Activated CD4-positive, alpha-beta T cell treated with anti-CD3 and anti-CD28 coated beads for 24 hours (primary cell): Measurements from ENCODE around the gene DNAJA4.
"Not testable (repeated sequence)": the region's sequence is repeated elsewhere in the genome, so short reads cannot be mapped to it uniquely, and the experiment has no call there.

Experiments used
- DNase-seq, 2 donors: peaks; one replicate each; pipeline ENCODE4 v3.0.0-alpha.2; 2020; ENCODE audit warnings: low read depth in 2 of 2

Gene DNAJA4

DNA sequence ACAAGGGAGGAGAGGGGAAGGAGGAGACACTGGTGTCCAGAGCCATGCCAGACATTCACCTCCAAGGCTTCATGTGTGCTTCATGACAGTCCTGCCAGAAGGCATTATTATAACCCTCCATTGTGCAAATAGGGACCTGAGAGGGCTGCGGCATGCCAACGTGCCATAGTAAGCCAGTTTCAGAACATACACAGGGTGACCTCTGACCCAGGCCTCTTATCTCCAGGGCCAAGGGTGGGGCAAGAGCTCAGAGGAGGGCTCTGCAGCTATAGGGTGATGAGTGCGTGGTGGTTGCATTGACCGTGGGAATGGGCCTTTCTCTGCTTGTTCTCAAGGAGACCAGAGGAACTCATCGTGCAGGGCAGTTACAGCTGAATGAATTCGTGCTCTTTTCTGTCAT is 20.3 kb upstream of the DNAJA4 start:
- DNase-seq, result no peak

DNA sequence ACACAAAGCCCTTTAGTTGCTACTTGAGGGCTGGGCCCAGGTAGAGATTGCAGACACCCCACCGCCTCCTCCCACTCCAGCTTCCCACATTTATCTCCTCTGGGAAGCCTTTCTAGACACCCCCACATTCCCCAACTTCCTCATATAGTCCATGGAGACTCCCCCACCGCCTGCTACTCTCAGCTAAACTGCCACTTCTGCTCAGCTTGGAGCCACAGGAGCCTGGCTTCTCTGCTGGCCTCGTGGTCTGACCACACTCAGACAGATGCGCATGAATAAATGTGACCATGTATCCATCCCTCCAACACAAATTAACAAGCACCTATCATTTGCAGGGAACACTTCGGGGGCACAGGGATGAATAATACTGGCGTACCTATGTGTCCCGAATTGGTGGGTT is 19.5 kb upstream of the DNAJA4 start:
- no peak for DNase-seq

DNA sequence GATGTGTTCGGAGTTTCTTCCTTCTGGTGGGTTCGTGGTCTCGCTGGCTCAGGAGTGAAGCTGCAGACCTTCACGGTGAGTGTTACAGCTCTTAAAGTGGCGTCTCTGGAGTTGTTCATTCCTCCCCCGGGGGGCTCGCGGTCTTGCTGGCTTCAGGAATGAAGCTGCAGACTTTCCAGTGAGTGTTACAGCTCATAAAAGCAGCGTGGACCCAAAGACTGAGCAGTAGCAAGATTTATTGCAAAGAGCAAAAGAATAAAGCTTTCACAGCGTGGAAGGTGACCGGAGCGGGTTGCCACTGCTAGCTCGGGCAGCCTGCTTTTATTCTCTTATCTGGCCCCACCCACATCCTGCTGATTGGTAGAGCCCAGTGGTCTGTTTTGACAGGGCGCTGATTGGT is 19.0 kb upstream of the DNAJA4 start:
- not testable (repeated sequence) for DNase-seq

DNA sequence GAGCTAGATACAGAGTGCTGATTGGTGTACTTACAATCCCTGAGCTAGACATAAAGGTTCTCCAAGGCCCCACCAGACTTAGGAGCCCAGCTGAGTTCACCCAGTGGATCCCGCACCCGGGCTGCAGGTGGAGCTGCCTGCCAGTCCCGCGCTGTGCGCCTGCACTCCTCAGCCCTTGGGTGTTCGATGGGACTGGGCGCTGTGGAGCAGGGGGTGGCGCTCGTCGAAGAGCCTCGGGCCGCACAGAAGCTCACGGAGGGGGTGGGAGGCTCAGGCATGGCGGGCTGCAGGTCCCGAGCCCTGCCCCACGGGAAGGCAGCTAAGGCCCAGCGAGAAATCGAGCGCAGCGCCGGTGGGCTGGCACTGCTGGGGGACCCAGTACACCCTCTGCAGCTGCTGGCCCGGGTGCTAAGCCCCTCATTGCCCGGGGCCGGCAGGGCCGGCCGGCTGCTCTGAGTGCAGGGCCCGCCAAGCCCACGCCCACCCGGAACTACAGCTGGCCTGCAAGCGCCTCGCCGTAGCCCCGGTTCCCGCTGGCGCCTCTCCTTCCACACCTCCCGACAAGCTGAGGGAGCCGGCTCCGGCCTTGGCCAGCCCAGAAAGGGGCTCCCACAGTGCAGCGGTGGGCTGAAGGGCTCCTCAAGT is 18.3 kb upstream of the DNAJA4 start:
- not testable (repeated sequence) for DNase-seq

DNA sequence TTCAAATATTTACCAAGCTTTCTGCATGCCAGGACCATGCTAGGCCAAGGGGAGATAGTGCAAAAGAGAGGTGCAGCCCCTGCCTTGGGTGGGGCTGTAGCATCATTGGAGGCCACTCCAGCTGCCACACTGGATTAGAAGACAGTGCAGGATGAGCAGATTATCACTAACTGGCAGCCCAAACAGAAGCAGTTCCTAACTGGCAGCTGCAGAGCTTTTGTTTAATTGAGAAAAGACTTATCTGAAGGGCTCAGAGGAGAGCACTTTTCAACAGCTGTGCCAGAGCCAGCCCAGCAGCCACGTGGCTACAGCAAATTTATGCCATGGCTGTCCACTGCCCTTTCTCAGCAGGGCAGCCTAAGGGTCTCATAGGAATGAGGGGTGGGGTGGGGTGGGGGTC is 16.5 kb upstream of the DNAJA4 start:
- no peak for DNase-seq

DNA sequence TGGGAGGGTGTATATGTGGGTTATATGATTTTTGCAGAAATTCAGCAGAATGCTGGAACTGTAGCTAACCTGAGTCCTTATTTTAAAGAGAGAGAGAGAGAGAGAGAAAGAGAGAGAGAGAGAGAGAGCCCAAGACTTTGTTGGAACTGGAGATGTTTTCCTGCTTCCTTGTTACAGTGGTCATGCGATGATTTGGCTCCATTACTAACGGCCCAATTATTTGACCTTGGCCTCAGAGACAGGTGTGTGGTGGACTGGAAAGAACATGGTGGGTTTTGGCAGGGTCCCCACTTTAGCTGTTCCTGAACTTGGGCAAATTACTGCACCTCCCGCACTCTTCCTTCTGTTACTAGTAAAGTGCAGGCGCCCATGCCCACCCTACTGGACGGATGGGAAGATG is 15.2 kb upstream of the DNAJA4 start:
- DNase-seq, result no peak

DNA sequence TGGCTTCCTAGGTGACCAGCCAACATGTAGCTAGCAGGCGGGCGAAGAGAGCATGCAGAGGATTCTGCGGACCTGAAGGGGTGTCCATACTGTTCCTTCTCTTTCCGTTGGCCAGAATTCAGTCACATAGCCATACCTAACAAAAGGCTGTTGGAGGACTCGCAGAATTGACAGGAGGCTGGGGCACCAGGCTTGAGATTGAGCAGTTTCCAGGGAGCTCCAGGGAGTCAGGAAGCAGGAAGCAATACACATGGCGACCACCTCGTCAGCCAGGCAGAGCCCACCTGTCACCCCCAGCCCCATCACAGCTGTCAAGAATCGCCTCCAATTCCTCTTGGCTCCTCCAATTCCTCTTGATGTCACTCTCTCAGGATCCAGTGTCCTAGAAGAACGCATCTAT is 13.2 kb upstream of the DNAJA4 start:
- DNase-seq, result no peak

DNA sequence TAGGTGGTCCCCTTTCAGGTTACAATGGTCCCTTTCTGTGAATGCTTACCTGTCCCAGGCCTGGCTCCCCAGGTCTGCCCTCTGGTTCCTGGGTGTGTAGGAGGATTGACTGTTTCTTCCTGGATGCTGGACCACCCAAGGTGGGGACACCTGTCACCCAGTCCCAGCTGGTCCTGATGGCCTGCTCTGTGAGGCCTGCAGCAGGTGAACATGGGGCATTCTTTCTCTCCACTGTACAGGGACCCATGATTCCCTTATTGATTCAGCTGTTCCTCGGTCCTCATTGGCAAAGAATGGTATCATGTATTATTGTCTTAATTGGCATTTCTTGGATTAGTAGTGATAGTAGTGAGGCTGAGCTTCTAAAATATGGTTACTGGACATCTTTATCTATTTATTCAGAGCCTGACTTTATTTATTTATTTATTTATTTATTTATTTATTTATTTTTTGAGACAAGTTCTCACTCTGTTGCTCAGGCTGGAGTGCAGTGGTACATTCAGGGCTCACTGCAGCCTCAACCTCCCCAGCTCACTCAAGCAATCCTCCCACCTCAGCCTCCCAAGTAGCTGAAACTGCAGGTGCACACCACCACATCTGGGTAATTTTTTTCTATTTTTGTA is 8.8 kb upstream of the DNAJA4 start:
- DNase-seq, result no peak

DNA sequence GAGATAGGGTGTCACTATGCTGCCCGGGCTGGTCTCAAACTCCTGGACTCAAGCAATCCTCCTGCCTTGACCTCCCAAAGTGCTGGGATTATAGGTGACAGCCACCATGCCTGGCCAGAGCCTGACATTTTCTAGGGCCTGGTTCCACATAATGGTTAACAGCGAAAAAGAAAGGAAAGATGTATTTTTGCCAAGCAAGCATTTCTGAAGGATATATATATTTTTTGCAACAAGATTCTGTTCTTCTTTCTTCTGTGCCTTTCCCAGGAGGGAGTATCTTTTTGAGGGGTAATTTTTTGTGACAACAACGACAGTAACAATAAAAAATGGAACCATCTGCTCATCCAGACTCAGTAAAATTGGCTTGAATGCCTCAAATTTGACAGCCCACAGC is 8.3 kb upstream of the DNAJA4 start:
- DNase-seq, result no peak

DNA sequence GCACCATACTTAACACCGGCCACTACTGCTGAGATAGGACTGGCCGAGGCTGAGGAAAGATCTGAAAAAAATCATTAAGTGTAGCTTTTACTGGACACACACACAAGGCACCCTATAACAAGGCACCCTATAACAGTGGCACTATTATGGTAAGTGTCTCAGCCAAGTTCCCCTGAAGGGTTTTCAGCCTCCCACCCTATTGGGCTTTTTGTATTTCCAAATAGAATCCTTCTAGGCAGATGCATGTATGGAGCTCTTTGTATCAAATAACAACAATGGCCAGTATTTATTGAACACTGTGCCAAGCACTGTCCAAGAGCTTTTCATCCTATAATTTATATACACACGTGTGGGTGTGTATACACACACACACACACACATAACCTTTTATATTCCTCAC is 6.7 kb upstream of the DNAJA4 start:
- DNase-seq, result no peak

DNA sequence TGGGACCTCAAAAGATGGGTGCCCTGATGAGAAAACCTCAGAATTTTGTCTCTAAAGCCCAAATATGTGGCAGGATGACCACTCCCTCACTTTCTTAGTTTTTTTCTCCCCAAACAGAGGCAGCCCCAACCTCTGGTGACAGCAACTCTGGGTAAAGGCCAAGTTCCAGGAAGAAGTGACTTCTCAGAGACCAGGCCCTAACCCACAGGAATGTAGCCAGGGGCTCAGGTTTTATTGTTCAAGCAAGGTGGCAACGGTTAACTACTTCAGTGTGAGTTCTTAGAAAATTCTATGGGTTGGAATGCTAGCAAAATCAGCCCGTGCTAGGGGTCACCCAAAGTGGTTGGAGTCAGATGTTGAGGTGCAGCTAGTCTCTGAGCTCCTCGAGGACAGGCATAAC is 5.1 kb upstream of the DNAJA4 start:
- no peak for DNase-seq

DNA sequence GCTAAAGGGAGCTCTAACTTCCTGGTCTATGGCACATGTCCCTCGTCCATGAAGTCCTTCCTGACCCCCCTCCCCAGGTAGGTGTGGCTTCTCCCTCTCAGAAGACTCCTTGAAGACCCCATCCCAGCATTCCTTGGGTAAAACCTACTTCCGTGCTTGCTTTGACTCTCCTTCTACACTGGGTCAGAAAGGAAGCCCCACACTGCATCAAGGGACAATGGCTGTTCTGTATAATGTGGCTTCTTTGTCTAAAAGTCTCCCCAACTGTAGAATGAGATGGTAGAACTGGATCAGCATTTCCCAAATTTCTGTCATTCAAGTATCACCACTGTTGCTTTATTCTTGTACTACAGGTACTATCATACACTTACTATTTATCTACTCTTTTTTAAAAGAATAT is 3.9 kb upstream of the DNAJA4 start:
- DNase-seq, result no peak

DNA sequence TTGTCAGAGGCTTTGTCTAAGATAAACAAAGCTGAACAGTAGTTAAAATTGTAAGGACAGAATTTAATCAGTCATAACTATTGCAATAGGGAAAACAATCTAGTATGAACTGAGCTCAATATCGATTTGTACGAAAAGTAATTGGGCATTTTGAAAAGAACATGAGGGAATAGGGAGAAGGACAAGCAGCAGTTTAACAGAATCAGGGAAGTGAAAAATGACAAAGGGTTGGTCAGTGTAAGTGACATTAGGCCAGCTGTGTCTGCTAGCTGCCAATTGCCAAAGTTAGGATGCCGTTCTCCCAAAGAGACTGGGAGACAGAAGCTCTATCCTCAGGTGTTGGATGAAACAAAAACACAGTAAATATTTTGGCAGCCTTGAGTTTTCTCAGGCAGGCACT is 3.3 kb upstream of the DNAJA4 start:
- DNase-seq, result no peak

DNA sequence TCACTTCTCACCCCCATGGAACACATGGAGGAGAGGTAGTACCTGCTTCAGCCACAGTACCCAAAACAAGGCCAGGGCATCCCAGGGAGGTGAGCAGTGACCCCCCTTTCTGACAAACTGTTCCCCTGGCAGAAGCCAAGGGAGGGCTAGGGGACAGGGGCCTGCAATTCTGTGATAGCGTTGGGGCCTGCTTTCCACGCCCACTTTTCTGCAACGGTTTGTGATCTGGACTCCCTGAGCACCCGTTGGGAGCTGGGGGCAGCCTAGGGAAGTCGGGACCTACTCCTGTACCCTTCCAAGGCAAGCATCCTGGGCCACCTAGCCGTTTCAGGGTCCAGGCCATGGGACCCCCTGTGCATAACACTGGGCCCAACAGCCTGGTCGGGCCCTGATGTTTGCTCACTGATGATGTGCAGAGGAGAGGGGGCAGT is 996 bp upstream of the DNAJA4 start:
- no peak for DNase-seq

DNA sequence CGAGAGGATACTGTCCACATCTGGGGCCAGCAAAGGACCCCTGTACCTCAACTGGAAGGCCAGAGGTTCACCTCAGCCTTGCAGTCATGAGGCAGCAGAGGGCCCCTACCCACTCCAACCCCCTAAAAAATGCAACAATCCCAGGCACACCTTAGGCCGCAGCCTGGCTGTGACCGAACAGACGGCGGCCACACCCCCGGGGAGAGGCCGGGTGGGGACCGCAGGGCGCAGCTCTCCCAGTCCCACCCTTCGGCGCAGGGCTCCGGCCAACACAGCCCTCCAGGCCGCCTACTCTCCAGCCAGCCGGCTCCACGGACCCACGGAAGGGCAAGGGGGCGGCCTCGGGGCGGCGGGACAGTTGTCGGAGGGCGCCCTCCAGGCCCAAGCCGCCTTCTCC is 457 bp upstream of the DNAJA4 start:
- DNase-seq, result no peak

DNA sequence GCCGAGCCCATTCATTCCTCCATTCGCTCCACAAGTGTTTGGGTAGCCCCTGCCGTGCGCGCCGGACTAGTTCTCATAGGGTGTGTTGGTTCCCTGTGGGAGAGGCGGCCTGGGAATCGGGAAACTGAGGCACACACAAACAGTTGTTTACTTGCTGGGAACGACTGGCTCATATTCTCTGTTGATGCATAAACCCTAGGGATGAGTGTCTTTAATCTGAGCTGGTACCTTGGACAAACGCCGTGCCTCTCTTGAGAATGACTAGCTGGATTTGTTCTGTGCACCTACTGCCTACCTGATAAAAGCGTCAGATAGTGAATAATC is 737 bp downstream of the DNAJA4 start:
- DNase-seq, result no peak

DNA sequence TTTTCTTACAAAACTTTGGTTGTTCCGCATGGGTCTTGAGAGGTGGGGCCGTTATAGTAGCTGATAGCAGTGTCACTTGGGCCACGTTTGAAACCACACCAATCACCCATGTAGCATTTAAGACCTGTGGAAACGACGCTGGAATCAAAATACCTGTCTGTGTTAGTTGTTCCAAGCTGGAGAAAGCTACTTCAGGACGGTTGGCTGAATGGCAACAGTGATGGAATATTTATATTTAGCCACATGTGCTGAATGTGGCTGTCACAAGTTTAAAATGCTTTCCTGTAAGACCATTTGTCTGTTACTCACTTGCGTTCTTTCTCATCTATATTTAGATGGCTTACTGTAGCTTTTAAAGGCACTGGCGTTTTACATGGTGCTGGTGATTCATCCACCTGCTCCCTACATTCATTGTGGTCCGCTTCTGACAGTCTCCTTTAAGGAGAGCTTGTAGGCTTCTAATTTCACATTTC is 1.4 kb downstream of the DNAJA4 start:
- DNase-seq, result no peak

DNA sequence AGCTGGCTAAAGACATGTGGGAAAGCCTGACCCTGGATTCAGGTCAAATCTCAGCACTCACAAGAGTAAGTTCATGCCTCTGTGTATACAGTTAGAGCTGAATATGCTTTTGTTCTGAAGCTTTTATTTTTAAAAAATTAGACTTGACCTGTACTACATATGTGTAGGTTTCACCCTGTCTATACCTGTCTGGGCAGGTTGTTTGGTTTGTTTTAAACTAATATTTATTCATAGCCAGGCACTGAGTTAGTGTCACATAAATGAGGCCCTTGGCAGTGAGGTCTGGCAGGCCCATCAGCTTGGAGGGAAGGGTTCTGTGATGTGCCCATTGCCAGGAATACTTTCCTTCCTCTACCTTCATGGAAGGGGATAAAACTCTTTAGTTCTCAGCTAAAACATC is 1.9 kb downstream of the DNAJA4 start:
- no peak for DNase-seq

DNA sequence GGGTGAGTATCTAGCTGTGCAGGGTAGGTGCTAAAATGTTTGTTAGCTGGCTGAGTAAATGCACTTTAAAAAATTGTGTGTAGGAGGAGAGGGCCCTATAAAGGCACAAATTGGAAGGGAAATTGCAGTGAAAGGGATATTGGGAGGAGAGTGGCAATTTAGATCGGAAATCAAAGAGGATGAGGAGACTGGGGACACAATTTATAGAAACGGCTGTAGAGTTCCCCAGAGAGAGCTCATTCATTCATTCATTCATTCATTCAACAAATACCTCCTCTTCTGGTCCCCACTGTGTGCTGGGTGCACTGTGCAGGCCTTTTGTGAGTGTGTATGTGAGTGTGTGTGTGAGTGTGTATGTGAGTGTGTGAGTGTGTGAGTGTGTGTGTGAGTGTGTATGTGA is 2.4 kb downstream of the DNAJA4 start:
- DNase-seq, result no peak

DNA sequence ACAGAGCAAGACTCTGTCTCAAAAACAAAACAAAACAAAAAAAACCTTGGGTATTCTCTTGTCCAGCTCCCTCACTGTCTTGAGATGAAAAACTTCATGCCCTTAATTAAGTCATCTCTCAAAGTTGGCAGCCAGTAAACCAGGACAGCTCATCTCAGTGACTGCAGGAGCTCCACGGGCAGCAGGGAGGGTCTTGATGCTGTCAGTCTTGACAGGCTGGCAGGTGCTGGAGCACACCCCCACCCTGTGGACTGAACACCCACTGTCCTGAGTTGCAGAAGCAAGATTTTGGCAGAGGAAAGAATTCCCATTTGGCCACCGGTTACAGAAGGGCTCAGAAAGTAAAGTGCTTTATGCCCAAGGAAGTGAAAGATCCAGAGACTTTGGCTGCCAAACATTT is 8.0 kb downstream of the DNAJA4 start:
- no peak for DNase-seq

DNA sequence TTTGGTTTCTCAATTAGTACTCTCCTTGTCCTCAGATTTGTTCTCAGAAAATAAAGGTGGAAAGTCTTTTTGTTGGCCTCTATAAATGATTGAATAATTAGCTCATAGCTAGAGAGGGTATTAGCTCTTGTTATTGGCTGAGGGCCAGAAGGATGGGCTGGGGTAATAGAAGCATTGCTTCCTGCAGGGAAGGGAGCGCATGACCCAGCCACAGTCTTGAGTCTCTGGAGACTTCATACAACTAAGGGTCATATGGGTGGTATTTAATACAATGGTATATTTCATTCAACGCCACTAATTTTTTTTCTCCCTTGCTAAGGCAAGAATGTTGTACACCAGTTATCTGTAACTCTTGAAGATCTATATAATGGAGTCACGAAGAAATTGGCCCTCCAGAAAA is 8.4 kb downstream of the DNAJA4 start:
- no peak for DNase-seq

DNA sequence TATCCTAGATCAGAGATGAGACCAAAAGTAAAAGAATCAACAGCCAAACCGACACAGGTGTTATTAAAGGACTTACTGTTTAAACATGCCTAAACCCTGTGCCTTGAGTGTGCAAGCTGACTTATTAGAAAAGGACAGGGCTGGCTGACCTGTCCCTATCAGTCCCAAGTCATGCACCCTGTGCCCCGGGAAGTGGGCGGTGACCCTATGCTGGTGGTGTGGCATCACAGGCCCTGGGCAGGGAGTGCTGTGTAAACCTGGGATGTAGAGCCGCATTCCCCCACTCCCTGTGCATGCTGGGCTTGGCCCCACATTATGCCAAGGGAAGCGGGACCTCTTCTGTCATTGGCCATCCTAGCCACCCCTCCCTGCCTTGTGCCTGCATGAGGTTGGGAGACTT is 10.6 kb downstream of the DNAJA4 start:
- DNase-seq, result no peak

DNA sequence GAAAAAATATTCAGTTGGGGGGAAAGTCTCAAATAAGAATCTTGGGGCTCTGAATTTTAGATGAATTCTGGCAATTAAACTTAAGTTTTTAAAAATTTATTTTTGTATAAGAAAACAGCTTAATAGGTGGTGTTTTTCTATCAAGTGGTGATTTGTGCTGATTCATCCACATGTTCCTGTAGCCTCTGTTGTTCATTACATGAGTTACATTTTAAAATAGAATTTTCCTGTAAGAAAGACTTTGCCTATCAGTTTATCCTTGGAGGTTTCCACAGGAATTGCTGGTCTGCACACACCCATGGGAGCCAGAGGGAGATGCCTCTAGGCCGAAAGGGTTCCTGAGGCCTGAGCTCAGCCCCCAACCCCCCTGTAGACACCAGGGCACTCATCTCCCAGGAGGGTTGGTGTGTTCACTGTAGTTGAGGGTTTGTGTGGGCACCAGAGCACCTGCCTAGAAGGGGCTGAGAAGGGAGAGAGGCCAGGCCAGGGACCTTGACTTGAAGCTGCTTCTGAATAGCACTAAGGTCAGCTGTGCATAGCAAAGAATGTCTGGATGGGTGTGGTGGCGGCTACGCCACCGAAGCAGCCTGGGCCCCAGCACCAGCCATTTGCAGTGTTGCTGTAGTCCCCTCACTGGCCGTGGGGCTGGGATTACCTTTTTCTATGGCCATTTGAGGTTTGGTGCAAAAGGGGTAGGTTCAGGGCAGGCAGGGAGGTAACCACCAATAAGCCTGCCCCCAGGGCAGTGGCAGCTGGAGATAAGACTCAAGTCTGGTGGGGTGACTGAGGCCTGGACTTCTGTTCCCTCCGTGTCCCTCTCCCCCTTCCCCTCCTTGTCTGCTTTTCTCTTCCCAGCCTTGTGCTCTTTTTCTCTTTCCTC is 11.9 kb downstream of the DNAJA4 start:
- DNase-seq, result no peak
